ENCODE results near the gene SLC16A3.

GRCh38 chr17:82243648-82244412 is 15.0 kb downstream of the SLC16A3 start:
- TF ChIP-seq GATA3 (IDR thresholded peaks at IDR 0.05; ENCODE audit: low read depth, low read length) (no peak), GATA2 (IDR thresholded peaks at IDR 0.05; ENCODE audit: low read depth, low read length) (no peak)

All from SH-SY5Y (cell line).